ENCODE measurements around the gene BABAM2.

Gene BABAM2

GRCh38 chr2:28035816-28036215, 145.3 kb downstream of the BABAM2 start:
- no peak for DNase-seq

GRCh38 chr2:28036307-28036706, 145.8 kb downstream of the BABAM2 start:
- DNase-seq: no peak

- DNase-seq: no peak
These were observed 148.2 kb downstream of the BABAM2 start for GRCh38 chr2:28038722-28039121.

- no peak for DNase-seq
These were observed 155.3 kb downstream of the BABAM2 start for GRCh38 chr2:28045676-28046351.

GRCh38 chr2:28046921-28047320, 156.4 kb downstream of the BABAM2 start:
- no peak for DNase-seq

- no peak for DNase-seq
These were observed 157.2 kb downstream of the BABAM2 start for GRCh38 chr2:28047681-28048080.

GRCh38 chr2:28048341-28048740, 157.8 kb downstream of the BABAM2 start:
- DNase-seq: no peak

- no peak for DNase-seq
These were observed 158.9 kb downstream of the BABAM2 start for GRCh38 chr2:28049416-28049815.

GRCh38 chr2:28049899-28050298, 159.4 kb downstream of the BABAM2 start:
- DNase-seq: no peak

- no peak for DNase-seq
These were observed 162.2 kb downstream of the BABAM2 start for GRCh38 chr2:28052691-28053090.

- no peak for DNase-seq
These were observed 163.1 kb downstream of the BABAM2 start for GRCh38 chr2:28053597-28053996.

- DNase-seq: no peak
These were observed 164.4 kb downstream of the BABAM2 start for GRCh38 chr2:28054916-28055315.

GRCh38 chr2:28055325-28055970, 164.9 kb downstream of the BABAM2 start:
- DNase-seq: no peak

- DNase-seq: no peak
These were observed 168.3 kb downstream of the BABAM2 start for GRCh38 chr2:28058791-28059190.

- DNase-seq: no peak
These were observed 172.3 kb downstream of the BABAM2 start for GRCh38 chr2:28062867-28063266.

GRCh38 chr2:28063492-28063962, 173.0 kb downstream of the BABAM2 start:
- DNase-seq: no peak

- no peak for DNase-seq
These were observed 177.1 kb downstream of the BABAM2 start for GRCh38 chr2:28067602-28068001.

- DNase-seq: no peak
These were observed 177.6 kb downstream of the BABAM2 start for GRCh38 chr2:28068088-28068487.

GRCh38 chr2:28068527-28068926, 178.0 kb downstream of the BABAM2 start:
- no peak for DNase-seq

- no peak for DNase-seq
These were observed 180.7 kb downstream of the BABAM2 start for GRCh38 chr2:28071221-28071620.

GRCh38 chr2:28074137-28074536, 183.6 kb downstream of the BABAM2 start:
- no peak for DNase-seq

GRCh38 chr2:28080911-28081310, 190.4 kb downstream of the BABAM2 start:
- no peak for DNase-seq

GRCh38 chr2:28082131-28082530, 191.6 kb downstream of the BABAM2 start:
- no peak for DNase-seq

- DNase-seq: no peak
These were observed 192.9 kb downstream of the BABAM2 start for GRCh38 chr2:28083476-28083875.

- no peak for DNase-seq
These were observed 194.0 kb downstream of the BABAM2 start for GRCh38 chr2:28084564-28084963.

All from GOT3 (cell line).